GM19043 (cell line): ENCODE data around the gene GRK3.
"Not testable (repeated sequence)": the region's sequence is repeated elsewhere in the genome, so short reads cannot be mapped to it uniquely, and the experiment has no call there.

Source experiments
- ATAC-seq: cut with Tn5 transposase; IDR thresholded peaks from one replicate; pipeline ENCODE4 v1.9.1; 2021; ENCODE audit warnings: low read depth; ENCODE audit not compliant: unreplicated experiment

Gene GRK3

DNA sequence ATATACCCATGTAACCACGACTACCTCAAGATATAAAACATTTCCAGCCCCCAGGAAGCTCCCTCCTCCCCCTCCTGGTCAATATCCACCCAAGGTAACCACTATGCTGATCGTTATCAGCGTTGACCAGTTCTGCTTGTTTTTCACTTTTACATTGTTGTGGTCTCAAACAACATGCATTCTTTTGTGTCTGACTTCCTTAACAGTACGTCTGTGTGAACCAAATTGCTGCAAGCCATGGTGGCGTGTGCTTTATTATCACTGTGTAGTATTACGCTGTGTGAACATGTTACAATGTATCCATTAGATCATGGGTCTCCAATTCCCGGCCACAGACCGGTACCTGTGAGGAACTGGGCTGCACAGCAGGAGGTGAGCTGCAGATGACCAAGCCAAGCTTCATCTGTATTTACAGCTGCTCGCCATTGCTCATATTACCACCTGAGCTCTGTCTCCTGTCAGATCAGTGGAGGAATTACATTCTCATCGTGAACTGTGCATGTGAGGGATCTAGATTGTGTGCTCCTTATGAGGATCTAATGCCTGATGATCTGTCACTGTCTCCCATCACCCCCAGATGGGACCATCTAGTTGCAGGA lies 15.5 kb upstream of the GRK3 start:
- ATAC-seq, result no peak

DNA sequence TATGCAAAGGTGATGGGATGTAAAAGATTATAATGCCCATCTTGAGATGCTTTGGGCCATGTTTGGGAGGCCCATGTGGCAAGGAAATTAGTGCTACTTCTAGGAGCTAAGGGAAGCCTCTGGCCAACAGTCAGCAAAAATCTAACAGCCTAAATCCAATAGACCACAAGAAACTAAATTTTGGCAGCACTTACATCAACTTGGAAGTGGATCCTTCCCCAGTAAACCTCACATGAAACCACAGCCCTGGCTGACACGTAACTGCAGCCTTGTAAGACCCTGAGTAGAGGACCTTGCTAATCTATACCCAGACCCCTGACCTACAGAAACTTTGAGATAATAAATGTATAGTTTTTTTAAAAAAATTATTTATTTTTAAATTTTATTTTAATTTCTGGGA lies 13.1 kb upstream of the GRK3 start:
- ATAC-seq, result no peak

DNA sequence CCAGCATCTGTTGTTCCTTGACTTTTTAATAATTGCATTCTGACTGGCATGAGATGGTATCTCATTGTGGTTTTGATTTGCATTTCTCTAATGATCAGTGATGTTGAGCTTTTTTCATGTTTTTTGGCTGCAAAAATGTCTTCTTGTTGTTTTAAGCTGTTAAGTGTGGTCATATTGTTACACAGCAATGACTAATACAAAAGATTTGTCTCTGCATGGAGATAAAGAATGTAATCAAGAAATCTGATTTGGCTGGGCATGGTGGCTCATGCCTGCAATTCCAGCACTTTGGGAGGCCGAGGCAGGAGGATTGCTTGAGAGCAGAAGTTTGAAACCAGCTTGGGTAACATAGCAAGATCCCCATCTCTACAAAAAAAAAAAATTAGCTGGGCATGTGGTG lies 12.1 kb upstream of the GRK3 start:
- ATAC-seq, result not testable (repeated sequence)

DNA sequence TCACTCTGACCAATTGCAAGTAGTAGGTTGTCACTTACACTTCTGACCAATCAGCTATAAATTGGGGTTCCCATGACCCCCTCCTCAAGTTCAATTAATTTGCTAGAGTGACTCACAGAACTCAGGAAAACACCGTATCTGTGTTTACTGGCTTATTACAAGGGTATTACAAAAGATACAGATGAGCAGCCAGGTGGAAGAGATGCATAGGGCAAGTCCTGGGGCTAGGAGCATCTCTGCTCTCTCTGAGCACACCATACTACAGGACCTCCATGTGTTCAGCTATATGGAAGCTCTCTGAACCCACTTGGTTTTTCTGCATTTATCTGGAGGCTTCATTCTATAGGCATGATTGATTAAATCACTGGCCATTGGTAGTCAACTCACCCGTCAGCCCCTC lies 11.3 kb upstream of the GRK3 start:
- ATAC-seq, result no peak

DNA sequence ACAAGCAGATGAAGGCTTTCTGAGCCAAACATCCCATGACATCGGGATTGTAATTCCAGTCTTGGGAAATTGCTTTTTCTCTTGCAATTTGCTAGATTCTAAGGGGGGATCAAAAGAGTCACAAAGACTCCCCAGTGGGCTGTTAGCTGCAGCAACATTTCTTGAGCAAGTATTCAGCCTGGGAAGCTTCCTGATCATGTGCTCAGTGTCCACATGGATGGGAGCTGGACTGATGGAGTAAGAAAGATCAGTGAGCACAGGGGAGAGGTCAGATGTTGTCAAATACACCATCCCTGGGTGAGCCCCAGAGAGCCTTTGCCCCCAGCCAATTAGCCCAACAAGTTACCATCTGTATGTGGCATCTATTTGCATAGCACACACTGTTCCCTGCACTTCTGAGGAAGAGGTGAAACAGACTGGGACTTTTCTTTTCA lies 10.2 kb upstream of the GRK3 start:
- ATAC-seq, result no peak

DNA sequence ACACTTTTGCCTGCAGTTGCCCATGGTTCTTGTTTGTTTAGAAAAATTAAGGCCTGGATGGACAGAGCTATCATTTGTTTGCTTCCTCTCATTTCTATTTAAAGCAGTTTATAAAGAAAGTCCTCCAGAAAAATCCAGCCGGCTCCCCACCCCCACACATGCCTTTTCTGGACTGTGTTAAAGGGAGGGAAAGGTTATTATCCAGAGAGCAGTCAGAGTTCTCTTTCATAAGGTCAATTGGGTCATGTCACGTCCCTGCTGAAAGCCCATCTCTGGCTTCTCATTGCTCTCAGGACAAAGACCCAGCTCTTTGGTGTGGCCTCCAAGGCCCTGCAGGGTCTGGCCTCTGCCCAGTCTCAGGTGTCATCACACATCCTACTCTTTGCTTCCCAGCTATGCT lies 9.8 kb upstream of the GRK3 start:
- no peak for ATAC-seq

DNA sequence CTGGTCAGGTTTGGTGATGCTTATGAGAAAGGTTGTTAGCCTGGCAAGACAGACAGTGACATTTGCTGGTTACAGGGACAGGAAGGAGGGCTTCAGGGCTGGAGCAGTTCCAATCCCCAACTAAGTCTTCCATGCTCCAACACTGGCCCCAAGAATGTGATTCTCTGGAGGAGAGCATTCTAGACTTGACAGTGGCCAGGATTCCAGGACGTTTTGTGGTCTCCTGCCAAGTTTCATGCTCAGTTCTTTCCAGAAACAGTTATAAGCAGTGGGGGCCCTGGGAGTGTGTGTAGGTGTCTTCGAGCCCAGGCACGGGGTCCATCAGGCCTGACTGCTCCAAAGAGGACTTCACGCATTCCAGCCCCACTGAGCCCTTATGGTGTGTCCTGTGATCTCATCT lies 8.9 kb upstream of the GRK3 start:
- ATAC-seq, result no peak

DNA sequence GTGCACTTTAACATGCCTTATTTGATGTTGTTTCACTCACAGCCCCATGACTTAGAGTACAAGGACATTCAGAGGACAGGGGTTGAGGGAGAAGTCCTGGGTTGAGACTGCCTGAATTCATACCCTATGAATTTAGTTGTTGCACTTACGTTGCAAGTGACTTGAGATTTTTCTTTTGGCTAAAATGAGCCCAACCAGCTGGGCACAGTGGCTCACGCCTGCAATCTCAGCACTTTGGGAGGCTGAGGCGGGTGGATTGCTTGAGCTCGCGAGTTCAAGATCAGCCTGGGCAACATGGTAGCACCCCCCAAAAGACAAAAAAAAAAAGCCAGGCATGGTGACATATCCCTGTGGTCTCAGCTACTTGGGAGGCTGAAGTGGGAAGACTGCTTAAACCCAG lies 7.3 kb upstream of the GRK3 start:
- ATAC-seq, result no peak

DNA sequence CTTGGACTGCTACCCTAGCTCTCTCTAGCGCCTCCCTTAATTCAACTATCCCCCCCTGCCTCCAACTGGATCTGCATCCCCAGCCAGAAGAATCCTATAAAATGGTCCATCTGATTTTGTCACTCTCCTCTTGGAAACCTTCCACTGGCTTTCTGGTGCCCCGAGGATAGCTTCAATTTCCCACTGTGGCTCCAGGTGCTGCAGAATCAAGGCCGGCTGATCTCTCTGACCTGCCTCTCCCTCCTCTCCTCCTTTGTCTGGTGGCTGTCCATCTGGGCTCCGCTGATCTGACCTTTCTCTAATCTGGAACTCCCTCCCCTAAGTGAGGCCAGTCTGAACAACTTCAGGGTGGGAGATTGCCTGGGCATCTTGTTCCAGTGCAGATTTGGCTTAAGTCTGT lies 6.1 kb upstream of the GRK3 start:
- no peak for ATAC-seq

DNA sequence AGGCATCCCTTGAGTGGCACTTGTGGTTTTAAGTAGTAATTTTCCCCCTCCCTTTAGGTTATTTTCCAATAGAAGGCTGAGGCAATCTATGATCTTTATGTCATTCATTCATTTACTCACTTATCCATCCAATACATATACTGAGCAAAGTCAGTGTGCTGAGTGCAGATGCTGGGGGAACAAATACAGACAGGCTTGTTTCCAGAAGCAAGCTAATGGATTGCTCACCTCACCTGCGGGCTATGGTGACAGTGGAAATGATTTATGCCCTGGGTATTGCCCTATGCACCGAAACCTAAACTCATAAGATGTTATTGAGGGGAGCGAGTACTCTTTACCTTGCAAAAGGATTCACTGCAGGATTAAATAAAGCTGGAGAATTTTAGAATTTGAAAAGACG lies 4.6 kb upstream of the GRK3 start:
- ATAC-seq, result not testable (repeated sequence)

DNA sequence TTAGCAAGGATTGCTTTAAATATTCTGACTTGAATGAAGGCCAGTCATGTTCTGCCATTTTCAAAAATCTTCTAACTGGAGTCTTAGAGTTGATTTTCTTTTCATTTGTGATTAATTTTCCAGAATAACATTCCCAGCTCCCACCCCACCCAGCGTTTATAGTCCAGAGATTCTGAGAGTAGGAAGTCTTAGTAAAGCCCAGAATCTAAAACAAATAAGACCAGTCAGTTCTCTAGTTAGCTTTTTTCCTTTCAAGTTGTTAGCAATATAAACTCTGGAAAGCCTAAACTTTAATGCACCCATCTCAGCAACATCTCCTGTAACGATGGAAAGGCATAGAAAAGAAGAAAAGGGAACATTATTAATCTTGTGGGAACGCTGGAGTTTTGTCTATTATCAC lies 3.3 kb upstream of the GRK3 start:
- not testable (repeated sequence) for ATAC-seq

DNA sequence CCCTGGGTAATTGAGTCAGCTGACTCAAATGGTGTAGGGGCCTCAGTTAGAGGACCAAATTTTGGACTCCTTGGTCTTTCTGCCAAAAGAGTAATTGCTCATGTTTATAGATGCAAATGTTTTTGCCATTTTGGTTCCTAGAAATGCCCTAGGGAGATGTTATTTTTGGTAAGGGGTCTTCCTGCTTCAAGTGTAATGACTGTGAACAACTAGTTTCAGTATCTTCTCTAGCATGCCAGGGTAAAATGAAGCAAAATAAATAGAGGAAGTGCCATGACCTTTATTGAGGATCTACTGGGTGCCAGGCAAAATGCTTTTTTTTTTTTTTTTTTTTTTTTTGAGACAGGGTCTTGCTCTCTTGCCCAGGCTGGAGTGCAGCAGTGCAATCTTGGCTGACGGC lies 2.5 kb upstream of the GRK3 start:
- not testable (repeated sequence) for ATAC-seq

DNA sequence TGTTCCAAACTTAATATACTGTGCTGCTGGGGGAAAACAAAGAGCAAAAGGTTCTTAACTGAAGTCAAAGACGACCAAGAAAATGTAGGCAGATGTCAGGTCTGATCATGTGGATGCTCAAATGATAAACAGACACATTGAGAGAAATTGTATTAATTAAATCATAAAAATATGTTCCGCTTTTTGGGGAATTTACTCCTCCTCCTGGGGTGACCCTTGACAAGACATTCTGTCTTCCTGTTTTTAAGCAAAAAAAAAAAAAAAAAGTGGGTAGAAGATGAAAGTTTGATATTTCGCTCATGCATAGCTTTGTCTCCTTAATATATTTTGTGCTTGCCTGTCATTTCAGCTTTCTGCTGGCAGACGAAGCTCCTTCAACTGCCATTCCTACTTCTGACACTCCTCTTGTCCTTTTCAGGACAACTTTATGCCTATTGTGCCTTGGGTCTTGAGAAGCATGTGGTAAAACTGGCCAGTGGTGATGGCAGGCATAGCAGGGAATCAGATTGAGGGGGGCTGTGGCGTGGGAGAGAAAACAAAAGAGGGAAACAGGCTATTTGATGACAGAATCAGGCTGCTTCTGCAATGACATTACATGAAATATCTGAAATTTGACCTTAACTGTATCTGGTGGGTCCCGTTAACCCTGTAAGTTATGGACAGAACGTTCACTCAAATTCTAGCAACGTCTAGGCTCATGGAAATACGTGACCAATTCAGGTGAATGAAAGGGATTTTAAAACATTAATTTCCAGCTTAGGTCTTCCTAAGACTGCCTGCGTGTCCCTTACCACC lies 1.3 kb upstream of the GRK3 start:
- ATAC-seq, result not testable (repeated sequence)

DNA sequence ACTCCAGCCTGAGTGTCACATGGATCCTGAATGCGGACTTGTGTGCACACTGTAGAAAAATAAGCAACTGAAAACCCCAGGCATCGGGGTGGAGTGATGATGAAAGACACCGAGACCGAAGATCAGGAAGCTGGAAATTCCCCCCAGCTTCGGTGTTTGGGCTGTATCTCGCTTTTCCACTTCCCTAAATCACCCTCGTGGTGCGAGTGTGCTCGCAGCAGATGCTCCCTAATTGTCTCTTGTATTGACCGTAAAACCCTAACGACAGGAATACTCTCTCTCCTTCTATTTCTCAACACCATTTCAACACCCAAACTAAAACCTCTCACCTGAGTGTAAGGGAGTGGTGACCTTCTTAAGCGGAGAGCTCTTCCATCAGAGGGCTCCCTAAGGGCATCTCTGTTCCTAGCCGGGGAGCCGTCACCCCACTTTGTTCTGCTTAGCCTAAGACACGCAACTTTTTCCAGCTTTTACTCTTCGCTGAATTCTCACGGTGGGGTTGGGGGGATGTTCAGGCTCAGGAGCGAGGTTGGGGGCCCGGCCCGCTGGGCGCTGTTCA lies 635 bp upstream of the GRK3 start:
- ATAC-seq, result peak; percentile 4

DNA sequence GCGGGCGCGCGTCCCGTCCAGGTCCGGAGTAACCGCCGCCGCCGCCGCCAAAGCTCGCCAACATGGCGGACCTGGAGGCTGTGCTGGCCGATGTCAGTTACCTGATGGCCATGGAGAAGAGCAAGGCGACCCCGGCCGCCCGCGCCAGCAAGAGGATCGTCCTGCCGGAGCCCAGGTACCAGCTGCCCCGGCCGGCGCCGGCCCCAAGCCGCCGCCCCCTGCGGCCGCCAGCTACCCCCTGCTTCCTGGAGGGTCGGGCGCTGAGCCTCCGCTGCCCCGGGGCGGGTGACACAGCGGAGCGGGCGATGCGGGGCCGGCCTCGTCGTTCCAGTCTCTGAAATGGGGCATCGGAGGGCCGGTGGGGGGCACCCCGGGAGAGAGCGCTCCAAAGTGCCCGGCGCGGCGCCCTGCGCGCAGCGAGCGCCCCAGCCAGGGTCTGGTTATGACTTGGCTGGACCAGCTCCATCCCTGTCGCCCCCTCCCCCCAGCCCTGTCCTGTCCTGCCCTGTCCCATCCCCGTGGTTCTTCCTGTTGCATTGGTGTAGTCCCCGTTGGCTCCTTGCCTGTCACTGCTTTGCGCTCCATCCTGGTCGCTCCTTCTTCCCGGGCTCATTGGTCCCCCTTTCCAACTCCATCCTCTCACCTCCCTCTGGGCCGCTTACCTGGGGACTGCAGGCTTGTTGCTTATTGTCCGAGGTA lies 653 bp downstream of the GRK3 start:
- ATAC-seq, result peak; percentile 9

DNA sequence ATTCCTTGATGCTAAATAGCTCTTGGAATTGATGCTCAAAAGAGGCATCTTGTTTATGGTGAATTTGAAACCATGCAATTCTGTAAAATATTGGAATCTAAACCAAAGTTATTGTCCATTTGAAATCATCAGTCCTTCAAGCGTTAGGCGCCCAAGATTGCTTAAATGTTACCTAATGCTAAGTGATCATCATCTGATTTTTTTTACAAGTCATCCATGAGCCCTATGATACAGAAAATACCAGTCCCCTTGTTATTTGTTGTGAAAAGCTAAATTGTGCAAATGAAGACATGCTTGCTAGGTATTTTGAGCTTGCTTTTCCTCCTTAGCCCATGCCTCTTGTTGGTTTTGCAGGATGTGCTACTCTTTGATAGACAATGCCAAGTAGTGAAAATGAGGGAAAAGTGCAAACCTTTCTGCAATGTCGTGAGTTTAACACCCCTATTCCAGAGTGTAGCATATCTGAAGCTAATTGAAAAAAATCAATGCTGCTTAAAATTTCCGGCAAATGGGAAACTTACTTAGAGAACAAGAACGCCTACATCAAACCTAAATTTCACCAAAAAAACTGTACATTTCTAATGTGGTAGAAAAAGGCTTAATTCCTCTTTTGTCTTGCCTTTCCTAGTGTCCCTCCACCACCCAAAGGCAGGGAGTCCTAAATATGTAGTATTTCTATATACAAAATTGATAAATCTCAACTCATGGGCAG lies 1.9 kb downstream of the GRK3 start:
- ATAC-seq, result no peak

DNA sequence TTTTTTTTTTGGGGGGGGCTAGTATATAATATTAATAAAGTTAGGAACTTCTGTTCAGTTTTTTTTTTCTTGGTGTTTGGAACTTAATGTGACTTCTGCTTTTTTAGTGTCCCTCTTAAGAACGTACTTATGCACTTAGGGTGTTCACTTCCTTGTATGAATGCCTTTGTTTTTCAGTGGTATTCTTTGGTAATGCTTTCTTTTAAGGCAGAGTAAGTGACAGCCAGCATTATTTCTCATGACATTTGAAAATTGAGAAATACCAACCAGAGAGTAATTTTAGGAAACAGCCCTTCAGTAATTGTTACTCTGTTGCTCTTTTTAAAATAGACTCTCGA lies 2.4 kb downstream of the GRK3 start:
- ATAC-seq, result no peak

DNA sequence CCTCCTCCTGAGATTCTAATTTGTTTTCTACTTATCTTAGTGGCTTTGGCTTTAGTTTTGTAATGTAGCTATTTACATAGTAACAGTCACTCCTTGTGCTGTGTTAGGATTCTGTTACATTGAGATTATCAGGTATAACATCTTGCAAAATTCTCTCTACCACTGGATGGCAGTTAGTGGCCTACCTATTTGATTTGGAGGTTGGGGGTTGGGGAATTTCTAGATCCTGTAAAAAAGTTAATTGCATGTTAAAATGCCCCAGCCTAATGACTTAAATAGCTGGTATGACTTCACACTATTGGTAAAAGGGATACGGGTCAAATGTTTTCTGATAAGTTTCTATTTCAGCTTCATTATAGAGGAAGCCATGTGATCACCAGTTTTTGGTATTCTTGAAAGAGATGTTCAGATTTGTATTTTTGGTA lies 2.8 kb downstream of the GRK3 start:
- ATAC-seq, result no peak

DNA sequence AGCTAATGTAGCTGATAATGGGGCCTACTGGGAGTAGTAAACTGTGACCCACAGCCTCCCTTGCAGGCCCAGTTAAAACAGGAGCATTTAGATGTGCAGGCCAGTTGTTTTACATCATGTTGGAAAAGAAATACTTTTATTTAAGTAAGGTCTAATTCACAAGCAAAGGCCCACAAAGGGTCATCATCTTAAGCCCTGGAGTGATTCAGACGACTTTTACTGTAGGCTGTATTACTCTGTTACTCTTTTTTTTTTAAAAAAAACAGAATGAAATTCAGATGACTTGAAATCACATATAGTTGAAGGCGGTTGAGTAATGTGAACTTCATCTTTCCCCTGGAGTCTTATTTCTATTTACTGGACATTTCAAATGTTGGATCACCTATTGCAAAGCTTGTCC lies 3.6 kb downstream of the GRK3 start:
- ATAC-seq, result not testable (repeated sequence)

DNA sequence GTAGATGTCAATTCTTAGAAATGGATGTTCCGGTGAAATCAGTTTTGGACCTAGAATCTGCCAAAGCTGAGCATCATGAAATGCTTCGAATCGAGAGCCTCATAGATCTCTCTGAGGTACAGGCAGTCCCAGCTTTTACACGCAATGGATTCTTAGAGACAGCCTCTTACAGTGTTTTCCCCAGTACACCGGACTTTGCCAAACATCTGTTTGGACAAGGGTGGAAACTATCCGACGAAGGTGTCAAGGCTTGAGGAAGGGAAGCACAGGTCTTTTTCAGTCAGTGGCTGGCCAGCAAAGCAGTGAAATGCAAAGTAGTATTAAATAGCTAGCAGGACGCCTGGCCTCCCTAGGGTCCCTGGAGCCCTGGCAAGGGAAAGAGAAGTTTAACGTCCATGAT lies 4.9 kb downstream of the GRK3 start:
- ATAC-seq, result no peak

DNA sequence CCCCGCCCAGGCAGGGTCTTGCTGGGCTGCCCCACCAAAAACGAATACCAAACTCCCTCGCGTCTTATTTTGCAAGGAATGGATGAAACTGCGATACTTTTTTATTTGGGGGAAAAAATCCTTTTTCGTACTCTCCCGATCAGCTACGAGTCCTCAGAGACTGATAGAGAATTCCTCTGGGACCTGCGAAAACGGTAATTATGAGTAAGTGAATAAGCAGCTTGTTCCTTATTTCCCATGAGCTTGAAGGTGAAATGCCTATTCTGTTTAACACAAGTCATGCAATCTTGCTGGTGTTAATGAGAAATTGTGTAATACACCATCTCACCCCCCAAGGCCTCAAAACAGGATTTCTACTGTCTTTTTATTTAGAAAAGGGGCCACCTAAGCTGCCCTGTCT lies 5.5 kb downstream of the GRK3 start:
- no peak for ATAC-seq
